Cortex of kidney (tissue), 1 donor: Measurements from ENCODE around the gene HECTD4.
"Not testable (repeated sequence)": the region's sequence is repeated elsewhere in the genome, so short reads cannot be mapped to it uniquely, and the experiment has no call there.

Experiments
- DNase-seq: peaks from one replicate; lab custom pipeline; 2025; lab: John Stamatoyannopoulos, UW

HECTD4 gene

GRCh38 chr12:112353393-112353792, 28.8 kb downstream of the HECTD4 start:
- no peak for DNase-seq

DNA sequence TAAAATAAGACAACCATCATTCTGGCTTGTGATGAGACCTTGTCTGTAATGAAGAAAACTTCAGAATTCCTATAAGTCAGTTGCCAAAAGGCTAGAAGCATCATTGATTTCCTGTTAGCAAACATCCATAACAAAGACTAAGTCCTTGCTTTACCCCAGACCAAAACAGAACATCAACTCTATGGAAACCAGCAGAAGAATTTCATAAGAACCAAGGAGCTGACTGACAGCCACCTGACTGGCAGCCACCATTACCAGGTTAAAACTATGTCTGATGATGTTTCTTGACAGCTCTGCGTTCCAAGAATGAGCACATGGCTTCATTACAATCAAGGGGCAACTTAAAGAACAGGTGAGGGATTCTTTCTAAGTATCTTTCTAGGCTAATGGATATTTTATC, 29.3 kb downstream of the HECTD4 start:
- no peak for DNase-seq

DNA sequence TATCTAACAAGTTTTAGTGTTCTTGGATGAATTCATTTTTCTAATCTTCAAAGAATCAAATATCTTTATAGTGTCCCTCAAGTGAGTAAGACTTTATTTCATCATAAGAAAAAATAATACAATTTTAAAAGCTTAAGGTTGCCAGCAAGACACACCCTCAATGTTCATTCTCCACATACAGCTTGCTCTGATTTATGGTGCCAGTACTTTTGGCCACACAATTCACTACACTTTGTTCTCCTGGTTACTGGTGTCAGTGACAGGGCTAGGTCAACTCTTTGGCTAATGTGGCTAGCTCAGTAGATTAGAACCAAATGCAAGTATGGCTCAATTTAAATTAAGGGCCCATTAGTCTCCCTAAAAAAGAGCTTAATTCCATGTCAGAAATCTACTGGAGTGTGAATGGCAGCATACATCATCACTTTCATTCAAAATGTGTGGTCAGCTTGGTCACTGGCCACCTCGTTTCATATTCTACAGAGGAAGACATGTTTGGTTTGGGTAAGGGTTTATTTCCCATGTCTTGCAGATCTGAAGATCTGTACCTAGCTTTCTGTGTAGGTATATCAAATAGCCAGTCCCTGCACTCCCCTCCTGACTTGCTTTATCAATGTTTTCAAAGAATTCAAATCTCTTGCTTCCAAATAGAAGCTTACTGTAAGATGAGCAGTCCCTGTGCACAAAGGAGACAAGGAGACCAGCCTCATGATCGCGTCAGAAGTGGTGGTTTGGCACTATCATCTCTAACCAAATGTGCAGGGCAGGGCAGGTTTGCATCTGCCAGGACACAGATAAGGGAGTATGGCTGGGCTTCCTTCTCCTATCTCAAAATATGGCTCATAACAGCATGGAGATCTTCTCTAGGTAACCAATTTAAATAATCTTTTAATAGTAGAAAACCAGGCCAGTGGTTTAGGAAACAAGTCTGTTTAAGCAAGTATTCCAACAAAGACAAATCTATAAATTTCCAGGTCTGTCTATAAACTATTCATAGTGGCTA, 31.3 kb downstream of the HECTD4 start:
- DNase-seq, result no peak

GRCh38 chr12:112349431-112349830, 32.8 kb downstream of the HECTD4 start:
- DNase-seq, result no peak

DNA sequence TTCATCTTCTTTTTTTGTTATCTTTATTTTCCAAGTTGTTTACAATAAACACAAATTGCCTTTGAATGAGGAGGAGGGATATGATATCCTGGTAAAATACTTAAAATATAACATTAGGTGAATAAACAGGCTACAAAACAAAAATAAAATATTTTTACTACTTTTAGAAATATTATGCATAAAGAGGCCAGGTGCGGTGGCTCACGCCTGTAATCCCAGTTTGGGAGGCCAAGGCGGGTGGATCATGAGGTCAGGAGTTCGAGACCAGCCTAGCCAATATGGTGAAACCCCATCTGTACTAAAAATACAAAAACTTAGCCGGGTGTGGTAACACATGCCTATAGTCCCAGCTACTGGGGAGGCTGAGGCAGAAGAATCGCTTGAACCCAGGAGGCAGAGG, 33.3 kb downstream of the HECTD4 start:
- DNase-seq, result not testable (repeated sequence)

DNA sequence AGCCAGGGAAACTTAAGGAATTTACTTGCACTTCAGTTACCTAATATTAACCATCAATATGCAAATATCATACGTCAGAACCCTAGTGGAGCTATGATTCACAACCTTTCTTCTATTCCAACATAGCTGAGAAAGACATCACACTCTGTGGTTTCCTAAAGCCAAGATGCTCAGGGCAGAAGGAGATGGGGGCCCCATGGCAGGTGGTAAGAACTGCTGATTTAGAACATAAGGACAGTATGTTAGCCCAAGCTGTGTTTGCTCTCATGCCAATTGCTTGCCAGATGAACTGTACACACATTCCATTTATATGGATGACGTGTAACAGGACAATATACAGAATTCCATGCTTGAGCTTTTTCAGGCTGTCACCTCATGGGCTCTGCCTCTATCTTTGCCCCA, 34.6 kb downstream of the HECTD4 start:
- DNase-seq, result no peak

DNA sequence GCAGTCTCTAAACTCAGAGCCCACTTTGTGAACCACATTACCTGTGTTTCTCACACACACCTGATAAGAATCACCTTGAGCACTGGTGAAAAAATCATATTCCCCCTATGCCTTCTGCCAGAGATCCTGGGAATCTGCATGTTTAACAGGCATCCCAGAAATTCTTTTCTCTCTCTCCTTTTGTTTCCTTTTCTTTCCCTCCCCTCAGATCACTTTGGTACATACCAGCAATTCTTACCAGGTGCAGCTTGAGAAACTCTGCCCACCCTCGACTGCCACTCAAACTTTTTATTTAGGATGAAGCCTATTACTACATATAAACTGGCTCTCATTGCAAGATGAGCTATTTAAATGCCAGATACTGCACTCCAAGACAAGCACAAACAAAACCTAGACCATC, 36.0 kb downstream of the HECTD4 start:
- DNase-seq, result no peak

GRCh38 chr12:112344220-112344619, 38.0 kb downstream of the HECTD4 start:
- DNase-seq, result no peak

DNA sequence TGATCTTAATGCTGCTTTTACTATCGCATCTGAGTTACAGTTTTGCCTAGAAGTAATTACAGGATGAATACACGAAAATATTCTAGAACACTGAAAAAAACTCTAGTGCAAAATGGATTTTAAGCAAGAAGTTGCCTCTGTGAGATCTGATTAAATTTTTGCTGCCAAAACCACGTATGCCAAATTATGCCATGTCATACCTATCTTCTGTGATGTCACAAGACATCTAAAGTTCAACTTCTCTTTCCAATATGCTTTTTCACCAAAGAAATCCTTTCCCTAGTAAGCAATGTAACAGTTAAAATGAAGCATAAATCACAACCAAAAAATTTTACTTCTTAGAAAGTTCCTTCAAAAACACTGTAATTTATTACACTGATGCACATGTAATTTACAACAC, 39.6 kb downstream of the HECTD4 start:
- no peak for DNase-seq

- no peak for DNase-seq
Observed at GRCh38 chr12:112341046-112341825, 41.0 kb downstream of the HECTD4 start.

GRCh38 chr12:112340230-112340629, 42.0 kb downstream of the HECTD4 start:
- DNase-seq, result no peak

GRCh38 chr12:112334999-112335398, 47.2 kb downstream of the HECTD4 start:
- DNase-seq, result not testable (repeated sequence)

DNA sequence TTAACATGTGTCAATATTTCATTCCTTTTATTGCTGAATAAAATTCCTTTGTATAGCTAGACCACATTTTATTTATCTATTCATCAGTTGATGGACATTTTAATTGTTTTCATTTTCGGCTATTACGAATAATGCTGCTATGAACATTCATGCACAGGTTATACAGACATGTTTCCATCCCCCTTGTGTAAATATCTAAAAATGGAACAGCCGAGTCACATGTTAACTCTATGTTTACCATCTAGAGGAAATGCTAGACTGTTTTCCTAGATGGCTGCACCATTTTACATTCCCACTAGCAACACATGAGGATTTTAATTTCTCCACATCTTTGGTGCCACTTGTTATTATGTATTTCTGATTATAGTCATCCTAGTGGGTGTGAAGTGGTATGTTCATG, 49.2 kb downstream of the HECTD4 start:
- DNase-seq, result no peak

GRCh38 chr12:112331886-112332285, 50.3 kb downstream of the HECTD4 start:
- DNase-seq, result no peak

DNA sequence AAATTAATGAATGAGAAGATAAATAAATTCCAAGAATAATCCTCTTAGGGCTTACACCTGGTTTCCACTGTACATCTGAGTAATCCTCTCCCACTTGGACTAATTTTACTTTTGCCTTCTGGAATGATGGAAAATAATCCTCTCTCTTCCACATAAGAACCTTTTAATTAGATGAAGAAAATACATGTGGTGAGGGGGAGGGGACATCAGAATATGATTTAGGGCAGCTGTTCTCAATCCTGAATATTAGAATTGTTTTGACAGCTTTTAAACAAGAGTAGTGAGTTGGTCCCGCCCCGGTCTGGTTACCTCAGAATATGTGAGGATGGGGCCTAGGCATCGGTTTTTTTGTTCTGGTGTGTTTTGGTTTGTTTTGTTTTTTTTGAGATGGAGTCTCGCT, 51.5 kb downstream of the HECTD4 start:
- DNase-seq, result no peak

DNA sequence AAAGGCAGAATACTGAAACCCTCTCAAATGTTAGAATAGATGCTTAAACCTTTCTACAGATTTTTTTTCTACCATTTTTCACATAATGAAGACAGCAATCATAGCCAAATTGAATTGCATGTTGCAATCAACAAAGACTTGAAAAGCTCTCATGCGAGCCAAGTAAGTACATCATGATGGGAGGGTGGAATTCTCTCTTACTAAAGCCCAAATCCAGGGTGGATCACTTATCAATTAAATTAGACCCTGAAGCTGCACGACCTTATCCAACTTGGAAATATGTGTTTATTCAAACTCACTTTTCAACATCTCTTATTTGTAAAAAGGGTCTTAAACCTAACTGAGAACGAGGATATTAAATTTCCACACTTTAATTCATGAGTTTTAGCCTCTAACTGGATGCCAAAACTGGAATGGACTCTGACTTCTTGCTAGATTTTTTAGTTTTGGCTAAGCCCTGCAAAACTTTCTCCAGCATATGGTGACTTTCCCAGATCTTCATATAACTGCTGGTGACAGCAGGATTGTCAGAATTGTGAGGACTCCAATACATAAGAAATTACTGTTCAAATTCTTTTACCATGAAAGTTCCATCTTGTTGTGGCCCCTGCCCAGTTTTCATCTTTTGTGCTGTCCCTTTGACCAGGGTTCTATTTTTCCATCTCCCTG, 53.6 kb downstream of the HECTD4 start:
- no peak for DNase-seq

GRCh38 chr12:112327209-112327938, 54.9 kb downstream of the HECTD4 start:
- no peak for DNase-seq

DNA sequence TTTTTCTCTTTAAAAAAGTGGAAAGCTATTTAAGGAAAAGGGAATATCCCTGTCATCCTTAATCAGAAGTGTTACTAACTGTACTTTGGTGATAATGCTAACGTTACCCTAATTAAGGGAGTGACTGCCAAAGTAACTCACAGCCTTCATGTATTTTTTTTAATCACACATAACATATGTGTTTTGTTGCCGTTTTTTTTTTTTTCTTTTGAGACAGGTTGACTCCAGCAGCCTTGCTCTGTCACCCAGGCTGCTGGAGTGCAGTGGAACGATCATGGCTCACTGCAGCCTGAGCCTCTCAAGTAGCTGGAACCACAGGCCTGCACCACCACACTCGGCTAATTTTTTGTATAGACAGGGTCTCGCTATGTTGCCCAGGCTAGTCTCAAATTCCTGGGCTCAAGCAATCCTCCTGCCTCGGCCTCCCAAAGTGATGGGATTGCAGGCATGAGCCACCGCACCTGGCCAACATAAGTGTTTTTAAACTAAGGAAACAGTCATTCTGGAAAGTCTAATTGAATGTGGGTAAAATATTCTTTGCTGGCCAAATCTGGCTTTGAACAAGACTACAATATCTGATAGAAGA, 56.5 kb downstream of the HECTD4 start:
- no peak for DNase-seq

DNA sequence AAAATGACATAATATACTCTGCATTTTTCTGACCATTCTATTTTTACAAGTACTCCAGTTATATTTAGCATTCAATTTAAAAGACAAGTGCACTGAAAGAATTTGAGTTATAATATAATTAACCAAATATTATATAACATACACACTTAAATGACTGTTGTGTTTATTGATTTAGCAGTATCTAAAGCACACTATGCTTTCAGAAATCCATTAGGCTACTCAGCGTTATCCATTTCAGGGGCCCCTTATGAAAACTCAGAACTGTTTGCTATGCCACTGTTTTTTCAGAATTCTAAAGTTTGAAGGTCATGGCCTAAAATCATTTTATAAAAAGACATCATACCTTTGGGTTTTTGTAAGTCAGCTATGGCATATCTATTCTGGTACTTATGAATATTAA, 57.1 kb downstream of the HECTD4 start:
- DNase-seq, result no peak

GRCh38 chr12:112322882-112323547, 59.2 kb downstream of the HECTD4 start:
- DNase-seq, result no peak

GRCh38 chr12:112322441-112322840, 59.8 kb downstream of the HECTD4 start:
- DNase-seq, result no peak
